ENCODE data around the gene OR4D2. TPM values are rescaled to one million over a fixed set of nuclear protein-coding genes. Genes with fewer than 3 reads are reported as not detected.

The OR4D2 gene
- total RNA-seq, 1 donor from 2014 or later = not detected

DNA sequence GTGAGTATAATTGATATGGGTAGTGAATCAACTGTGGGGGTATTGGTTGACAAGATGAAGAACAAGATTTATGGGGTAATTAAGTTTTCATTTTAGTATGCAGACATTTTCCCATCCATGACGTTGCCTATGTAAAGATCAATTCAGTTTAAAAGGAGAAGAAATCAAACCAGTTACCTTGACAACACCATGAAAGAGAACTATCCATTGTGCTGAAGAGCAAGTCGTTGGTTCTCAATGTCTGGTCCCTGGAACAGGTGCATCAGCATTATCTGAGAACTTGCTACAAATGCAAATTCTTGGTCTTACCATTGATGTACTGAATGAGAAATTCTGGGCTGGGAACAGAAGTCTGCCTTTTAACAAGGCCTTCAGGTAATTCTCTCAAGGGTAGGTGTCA is 801 bp upstream of the OR4D2 start:
- Histone ChIP-seq H3K27me3 (ENCODE audit: insufficient read depth, low read length) (peaks cover 15% of the 10 kb centered on the region), H3K79me2 (ENCODE audit: insufficient read depth, low read length) (no peaks in the 10 kb centered on the region), H3K9ac (ENCODE audit: low read length) (no peak overlapping the region), H3K4me2 (ENCODE audit: low read length) (no peak overlapping the region), H3K27ac (ENCODE audit: low read depth, low read length) (no peak overlapping the region), H3K36me3 (ENCODE audit: insufficient read depth, low read length) (no peaks in the 10 kb centered on the region), H4K20me1 (ENCODE audit: insufficient read depth, low read length) (no peaks in the 10 kb centered on the region), H3K9me3 (ENCODE audit: insufficient read depth, low read depth, low read length) (no peaks in the 10 kb centered on the region), H3K4me1 (ENCODE audit: insufficient read depth, low read length) (no peaks in the 10 kb centered on the region), H3K4me3 (ENCODE audit: insufficient read depth, low read depth, low read length) (no peak overlapping the region), H2AFZ (ENCODE audit: low read depth, low read length) (no peak overlapping the region)
- no peaks in the 10 kb centered on the region for H3K4me1 Mint-ChIP-seq (ENCODE audit: low read depth, unreplicated experiment)
- no peaks in the 10 kb centered on the region for H3K36me3 Mint-ChIP-seq (ENCODE audit: low read depth, unreplicated experiment)
- no peak for DNase-seq (ENCODE audit: low read depth)
- H3K4me3 Mint-ChIP-seq (ENCODE audit: unreplicated experiment) = no peak overlapping the region
- TF ChIP-seq EZH2 (IDR thresholded peaks at IDR 0.05; ENCODE audit: insufficient read depth, low read length) = no peak
- TF ChIP-seq, protein P1, sequence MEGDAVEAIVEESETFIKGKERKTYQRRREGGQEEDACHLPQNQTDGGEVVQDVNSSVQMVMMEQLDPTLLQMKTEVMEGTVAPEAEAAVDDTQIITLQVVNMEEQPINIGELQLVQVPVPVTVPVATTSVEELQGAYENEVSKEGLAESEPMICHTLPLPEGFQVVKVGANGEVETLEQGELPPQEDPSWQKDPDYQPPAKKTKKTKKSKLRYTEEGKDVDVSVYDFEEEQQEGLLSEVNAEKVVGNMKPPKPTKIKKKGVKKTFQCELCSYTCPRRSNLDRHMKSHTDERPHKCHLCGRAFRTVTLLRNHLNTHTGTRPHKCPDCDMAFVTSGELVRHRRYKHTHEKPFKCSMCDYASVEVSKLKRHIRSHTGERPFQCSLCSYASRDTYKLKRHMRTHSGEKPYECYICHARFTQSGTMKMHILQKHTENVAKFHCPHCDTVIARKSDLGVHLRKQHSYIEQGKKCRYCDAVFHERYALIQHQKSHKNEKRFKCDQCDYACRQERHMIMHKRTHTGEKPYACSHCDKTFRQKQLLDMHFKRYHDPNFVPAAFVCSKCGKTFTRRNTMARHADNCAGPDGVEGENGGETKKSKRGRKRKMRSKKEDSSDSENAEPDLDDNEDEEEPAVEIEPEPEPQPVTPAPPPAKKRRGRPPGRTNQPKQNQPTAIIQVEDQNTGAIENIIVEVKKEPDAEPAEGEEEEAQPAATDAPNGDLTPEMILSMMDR (IDR thresholded peaks at IDR 0.05; ENCODE audit: insufficient read depth, low read depth, low read length) = no peak
- peaks cover 84% of the 10 kb centered on the region for H3K27me3 Mint-ChIP-seq (ENCODE audit: low read depth, unreplicated experiment)
- no peak overlapping the region for H3K27ac Mint-ChIP-seq (ENCODE audit: unreplicated experiment)
- H3K9me3 Mint-ChIP-seq (ENCODE audit: unreplicated experiment) = peaks cover 7% of the 10 kb centered on the region
- no peak for FAIRE-seq

DNA sequence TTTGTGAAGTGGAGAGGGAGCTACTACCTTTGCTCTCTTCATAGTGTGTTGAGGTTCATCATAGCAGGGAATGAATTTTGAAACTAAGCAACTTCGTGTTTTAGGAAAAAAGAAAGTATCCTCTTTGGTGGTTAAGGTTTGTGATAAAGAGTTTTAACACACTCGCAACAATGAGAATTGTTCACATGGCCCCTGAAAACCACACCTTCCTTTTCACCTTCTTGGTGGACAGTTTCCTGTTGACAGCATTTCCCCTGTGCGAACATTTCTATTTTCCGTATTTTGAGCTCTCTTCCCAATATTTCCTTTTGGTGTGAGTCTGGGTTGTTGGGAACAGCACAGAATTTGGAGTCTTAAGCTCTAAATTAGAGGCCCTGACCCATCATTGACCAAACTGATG is 3.8 kb downstream of the OR4D2 start:
- DNase-seq (ENCODE audit: low read depth) = no peak
- Histone ChIP-seq H4K20me1 (ENCODE audit: insufficient read depth, low read length) (no peaks in the 10 kb centered on the region), H3K4me1 (ENCODE audit: insufficient read depth, low read length) (no peaks in the 10 kb centered on the region), H3K4me3 (ENCODE audit: insufficient read depth, low read depth, low read length) (no peak overlapping the region), H3K79me2 (ENCODE audit: insufficient read depth, low read length) (no peaks in the 10 kb centered on the region), H2AFZ (ENCODE audit: low read depth, low read length) (no peak overlapping the region), H3K27me3 (ENCODE audit: insufficient read depth, low read length) (peaks cover 10% of the 10 kb centered on the region), H3K4me2 (ENCODE audit: low read length) (no peak overlapping the region), H3K9me3 (ENCODE audit: insufficient read depth, low read depth, low read length) (no peaks in the 10 kb centered on the region), H3K36me3 (ENCODE audit: insufficient read depth, low read length) (no peaks in the 10 kb centered on the region), H3K27ac (ENCODE audit: low read depth, low read length) (no peak overlapping the region), H3K9ac (ENCODE audit: low read length) (no peak overlapping the region)
- Mint-ChIP-seq H3K36me3 (ENCODE audit: low read depth, unreplicated experiment) (no peaks in the 10 kb centered on the region), H3K27ac (ENCODE audit: unreplicated experiment) (no peak overlapping the region), H3K9me3 (ENCODE audit: unreplicated experiment) (peaks cover 7% of the 10 kb centered on the region), H3K4me1 (ENCODE audit: low read depth, unreplicated experiment) (no peaks in the 10 kb centered on the region), H3K4me3 (ENCODE audit: unreplicated experiment) (no peak overlapping the region), H3K27me3 (ENCODE audit: low read depth, unreplicated experiment) (peaks cover 78% of the 10 kb centered on the region)
- no peak for FAIRE-seq
- TF ChIP-seq, protein P1 (IDR thresholded peaks at IDR 0.05; ENCODE audit: insufficient read depth, low read depth, low read length) = no peak
- no peak for TF ChIP-seq EZH2 (IDR thresholded peaks at IDR 0.05; ENCODE audit: insufficient read depth, low read length)

DNA sequence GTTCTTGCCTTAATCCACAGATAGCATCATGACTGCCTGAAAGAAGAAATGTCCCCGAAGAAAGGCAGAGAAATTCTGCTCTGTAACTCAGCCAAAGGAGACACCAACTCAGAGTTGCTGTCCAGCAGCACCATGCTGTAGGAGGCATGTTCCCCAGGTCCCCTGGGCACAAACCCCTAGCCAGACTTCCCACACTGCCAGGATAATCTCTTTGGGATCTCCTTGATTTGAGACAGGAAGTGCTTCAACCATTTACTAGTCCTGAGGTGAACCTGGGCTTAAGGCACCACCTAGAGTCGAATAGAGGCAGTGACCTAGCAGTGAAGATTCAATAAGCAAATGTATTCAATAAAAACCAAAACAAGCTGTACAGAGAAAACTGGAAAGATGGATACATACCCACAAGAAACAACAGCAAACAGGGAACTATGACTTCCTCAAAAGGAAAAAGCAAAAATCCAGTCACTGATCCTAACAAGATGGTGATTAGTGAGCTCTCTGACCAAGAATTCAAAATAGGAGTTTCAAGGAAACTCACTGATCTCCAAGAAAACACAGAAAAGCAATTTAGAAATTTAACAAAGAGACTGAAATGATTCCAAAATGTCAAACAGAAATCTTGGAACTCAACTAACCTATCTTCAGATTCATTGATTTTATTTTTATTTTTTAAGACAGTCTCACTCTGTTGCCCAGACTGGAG is 5.7 kb downstream of the OR4D2 start:
- Histone ChIP-seq H3K4me2 (ENCODE audit: low read length) (no peak overlapping the region), H3K9ac (ENCODE audit: low read length) (no peak overlapping the region), H3K9me3 (ENCODE audit: insufficient read depth, low read depth, low read length) (no peaks in the 10 kb centered on the region), H3K27me3 (ENCODE audit: insufficient read depth, low read length) (peaks cover 10% of the 10 kb centered on the region), H4K20me1 (ENCODE audit: insufficient read depth, low read length) (no peaks in the 10 kb centered on the region), H2AFZ (ENCODE audit: low read depth, low read length) (no peak overlapping the region), H3K4me1 (ENCODE audit: insufficient read depth, low read length) (no peaks in the 10 kb centered on the region), H3K79me2 (ENCODE audit: insufficient read depth, low read length) (no peaks in the 10 kb centered on the region), H3K27ac (ENCODE audit: low read depth, low read length) (no peak overlapping the region), H3K4me3 (ENCODE audit: insufficient read depth, low read depth, low read length) (no peak overlapping the region), H3K36me3 (ENCODE audit: insufficient read depth, low read length) (no peaks in the 10 kb centered on the region)
- TF ChIP-seq, protein P1 (IDR thresholded peaks at IDR 0.05; ENCODE audit: insufficient read depth, low read depth, low read length) = peak; percentile 28
- TF ChIP-seq EZH2 (IDR thresholded peaks at IDR 0.05; ENCODE audit: insufficient read depth, low read length) = no peak
- H3K9me3 Mint-ChIP-seq (ENCODE audit: unreplicated experiment) = peaks cover 7% of the 10 kb centered on the region
- H3K36me3 Mint-ChIP-seq (ENCODE audit: low read depth, unreplicated experiment) = no peaks in the 10 kb centered on the region
- no peaks in the 10 kb centered on the region for H3K4me1 Mint-ChIP-seq (ENCODE audit: low read depth, unreplicated experiment)
- FAIRE-seq = no peak
- H3K4me3 Mint-ChIP-seq (ENCODE audit: unreplicated experiment) = no peak overlapping the region
- no peak for DNase-seq (ENCODE audit: low read depth)
- H3K27me3 Mint-ChIP-seq (ENCODE audit: low read depth, unreplicated experiment) = peaks cover 67% of the 10 kb centered on the region
- H3K27ac Mint-ChIP-seq (ENCODE audit: unreplicated experiment) = no peak overlapping the region

Data from astrocyte (in vitro differentiated cells and primary cell).